HCT116 (cell line): ENCODE results near the gene PRDM1.

ENCODE experiments used
- CTCF ChIP-seq, 3 experiments: fragments of 200-600 bp in 1 of 3; sonication (generic) in 1 of 3; IDR thresholded peaks in 2 of 3; conservative IDR thresholded peaks in 1 of 3; 2 replicates each; pipeline ENCODE4 v1.5.1; 2012 to 2017; ENCODE audit warnings: low read depth in 2 of 3, low read length in 2 of 3, antibody characterized with exemption in 1 of 3, borderline replicate concordance in 1 of 3, control low read depth in 1 of 3, mild to moderate bottlenecking in 1 of 3, mixed read lengths in 1 of 3, mixed run types in 1 of 3, moderate library complexity in 1 of 3; ENCODE audit not compliant: insufficient read depth in 1 of 3
- MAX ChIP-seq: IDR thresholded peaks from 2 replicates; pipeline ENCODE4 v1.6.1; 2012
- POLR2A ChIP-seq: IDR thresholded peaks from 2 replicates; pipeline ENCODE4 v1.7.0; 2011; ENCODE audit warnings: borderline replicate concordance; ENCODE audit not compliant: insufficient read depth, insufficient read length; ENCODE audit errors: extremely low read depth
- POLR2AphosphoS5 ChIP-seq: IDR thresholded peaks from 2 replicates; pipeline ENCODE4 v1.6.1; 2011; ENCODE audit warnings: mild to moderate bottlenecking, low read depth, low read length, moderate library complexity
- REST ChIP-seq: IDR thresholded peaks from 2 replicates; pipeline ENCODE4 v1.6.1; 2012; ENCODE audit warnings: low read depth
- SIN3A ChIP-seq: IDR thresholded peaks from 2 replicates; pipeline ENCODE4 v1.6.1; 2012; ENCODE audit warnings: low read depth
- SP1 ChIP-seq: IDR thresholded peaks from 2 replicates; pipeline ENCODE4 v1.6.1; 2012; ENCODE audit warnings: low read depth
- SRF ChIP-seq: IDR thresholded peaks from 2 replicates; pipeline ENCODE4 v1.6.1; 2012; ENCODE audit warnings: low read depth
- YY1 ChIP-seq: IDR thresholded peaks from 2 replicates; pipeline ENCODE4 v1.6.1; 2011; ENCODE audit warnings: low read length, low read depth, moderate library complexity, mild to moderate bottlenecking; ENCODE audit not compliant: insufficient replicate concordance; ENCODE audit errors: extremely low read depth
- ZFX ChIP-seq: fragments of 450-650 bp; IDR thresholded peaks from 2 replicates; pipeline ENCODE4 v1.6.1; 2017

GRCh38 chr6:106113256-106113959 is 27.3 kb downstream of the PRDM1 start:
- no peak for TF ChIP-seq CTCF (IDR thresholded peaks at IDR 0.05 in 2 of 3, conservative IDR thresholded peaks at IDR 0.05 in 1 of 3; ENCODE audit: borderline replicate concordance in 1 of 3, insufficient read depth in 1 of 3, low read depth in 2 of 3, low read length in 2 of 3)
- TF ChIP-seq POLR2AphosphoS5: no peak
- no peak for TF ChIP-seq REST
- TF ChIP-seq SRF: no peak
- TF ChIP-seq MAX: no peak
- no peak for TF ChIP-seq POLR2A
- no peak for TF ChIP-seq YY1
- no peak for TF ChIP-seq SIN3A
- no peak for TF ChIP-seq SP1
- TF ChIP-seq ZFX: no peak
